ENCODE data around the gene REC8.

- no peak for TF ChIP-seq POLR2A (IDR thresholded peaks at IDR 0.05; ENCODE audit: low read length)
- TF ChIP-seq GATA1 (IDR thresholded peaks at IDR 0.05; ENCODE audit: low read depth, low read length), result no peak
Measured at GRCh38 chr14:24181371-24182077, 9.6 kb downstream of the REC8 start.

Measured in erythroblast (primary cell).